LNCaP clone FGC (cell line): Measurements from ENCODE around the gene MLANA.

Experiments
- DNase-seq: peaks from one replicate; pipeline ENCODE4 v3.0.0-alpha.2; 2011; ENCODE audit warnings: low read depth
- H3K4me3 ChIP-seq: 2 replicates; pipeline ENCODE4 v1.5.1; 2011; ENCODE audit warnings: mild to moderate bottlenecking, low read depth, low read length, control low read depth
- CTCF ChIP-seq: IDR thresholded peaks from 2 replicates; pipeline ENCODE4 v1.5.1; 2012; ENCODE audit warnings: mild to moderate bottlenecking; ENCODE audit not compliant: control insufficient read depth, insufficient read depth; ENCODE audit errors: extremely low read depth

Gene MLANA

GRCh38 chr9:5939530-5939929 is 48.8 kb downstream of the MLANA start:
- no peak for DNase-seq
- H3K4me3 ChIP-seq, result no peak overlapping the region
- TF ChIP-seq CTCF, result no peak

GRCh38 chr9:5941214-5941613 is 50.5 kb downstream of the MLANA start:
- H3K4me3 ChIP-seq, result no peak overlapping the region
- DNase-seq, result no peak
- TF ChIP-seq CTCF, result no peak

- DNase-seq, result no peak
- TF ChIP-seq CTCF, result no peak
- no peak overlapping the region for H3K4me3 ChIP-seq
Observed at GRCh38 chr9:5945112-5945511, 54.4 kb downstream of the MLANA start.

GRCh38 chr9:5947912-5948311 is 57.2 kb downstream of the MLANA start:
- H3K4me3 ChIP-seq, result no peak overlapping the region

GRCh38 chr9:5949103-5949699 is 58.5 kb downstream of the MLANA start:
- DNase-seq, result no peak
- TF ChIP-seq CTCF, result no peak
- peak overlapping the region; percentile 9; the same call in 1 of the 2 replicates for H3K4me3 ChIP-seq

More at GRCh38 chr9:5947912-5948311, 57.2 kb downstream of the MLANA start:
- no peak for DNase-seq
- no peak for TF ChIP-seq CTCF

- TF ChIP-seq CTCF, result no peak
- DNase-seq, result no peak
- no peak overlapping the region for H3K4me3 ChIP-seq
Observed at GRCh38 chr9:5950261-5950660, 59.6 kb downstream of the MLANA start.

GRCh38 chr9:5951686-5952211 is 61.1 kb downstream of the MLANA start:
- no peak for DNase-seq
- no peak for TF ChIP-seq CTCF
- no peak overlapping the region for H3K4me3 ChIP-seq
